ENCODE results near the gene GRB10. TPM values are rescaled to one million over a fixed set of nuclear protein-coding genes. Genes with fewer than 3 reads are reported as not detected.

Gene GRB10
- total RNA-seq, 4 donors from 2014 or later = 3.5 to 35.1 (median 9.2) TPM

DNA sequence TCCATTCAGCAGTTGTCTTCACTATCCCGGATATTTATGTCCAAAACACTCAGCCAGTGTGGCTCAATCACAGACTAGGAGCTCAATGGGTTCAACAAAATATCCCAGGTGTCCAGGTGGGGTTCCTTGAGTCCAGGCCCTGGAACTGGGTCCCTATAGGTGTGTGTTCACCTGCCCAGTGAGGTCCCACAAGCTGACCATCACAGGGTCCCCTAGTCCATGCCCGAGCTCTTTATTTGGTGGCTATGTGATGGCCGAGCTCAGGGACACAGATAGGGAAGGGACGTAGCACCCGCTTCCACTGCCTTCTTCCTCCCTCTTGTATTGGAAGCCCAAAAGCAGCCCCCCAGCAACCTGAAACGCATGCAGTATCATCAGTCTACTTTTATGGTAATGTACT is 138.6 kb downstream of the GRB10 start:
- H3K27ac ChIP-seq = no peak overlapping the region
- TF ChIP-seq, protein P1, sequence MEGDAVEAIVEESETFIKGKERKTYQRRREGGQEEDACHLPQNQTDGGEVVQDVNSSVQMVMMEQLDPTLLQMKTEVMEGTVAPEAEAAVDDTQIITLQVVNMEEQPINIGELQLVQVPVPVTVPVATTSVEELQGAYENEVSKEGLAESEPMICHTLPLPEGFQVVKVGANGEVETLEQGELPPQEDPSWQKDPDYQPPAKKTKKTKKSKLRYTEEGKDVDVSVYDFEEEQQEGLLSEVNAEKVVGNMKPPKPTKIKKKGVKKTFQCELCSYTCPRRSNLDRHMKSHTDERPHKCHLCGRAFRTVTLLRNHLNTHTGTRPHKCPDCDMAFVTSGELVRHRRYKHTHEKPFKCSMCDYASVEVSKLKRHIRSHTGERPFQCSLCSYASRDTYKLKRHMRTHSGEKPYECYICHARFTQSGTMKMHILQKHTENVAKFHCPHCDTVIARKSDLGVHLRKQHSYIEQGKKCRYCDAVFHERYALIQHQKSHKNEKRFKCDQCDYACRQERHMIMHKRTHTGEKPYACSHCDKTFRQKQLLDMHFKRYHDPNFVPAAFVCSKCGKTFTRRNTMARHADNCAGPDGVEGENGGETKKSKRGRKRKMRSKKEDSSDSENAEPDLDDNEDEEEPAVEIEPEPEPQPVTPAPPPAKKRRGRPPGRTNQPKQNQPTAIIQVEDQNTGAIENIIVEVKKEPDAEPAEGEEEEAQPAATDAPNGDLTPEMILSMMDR (IDR thresholded peaks at IDR 0.05) = no peak
- TF ChIP-seq POLR2A (IDR thresholded peaks at IDR 0.05) = no peak
- no peaks in the 10 kb centered on the region for H3K9me3 ChIP-seq
- intact Hi-C loops (cut with DNase I) = no loop called here
- H3K27me3 ChIP-seq = no peaks in the 10 kb centered on the region
- no peaks in the 10 kb centered on the region for H3K36me3 ChIP-seq
- WGBS, 2 donors = 77 to 91% methylated on average over 3 to 5 of the region's 6 CpGs
- peaks cover 0 to 4% (median 0%) of the 10 kb centered on the region in 3 donors for H3K4me1 ChIP-seq
- H3K4me3 ChIP-seq = no peak overlapping the region
- DNase-seq = no peak

DNA sequence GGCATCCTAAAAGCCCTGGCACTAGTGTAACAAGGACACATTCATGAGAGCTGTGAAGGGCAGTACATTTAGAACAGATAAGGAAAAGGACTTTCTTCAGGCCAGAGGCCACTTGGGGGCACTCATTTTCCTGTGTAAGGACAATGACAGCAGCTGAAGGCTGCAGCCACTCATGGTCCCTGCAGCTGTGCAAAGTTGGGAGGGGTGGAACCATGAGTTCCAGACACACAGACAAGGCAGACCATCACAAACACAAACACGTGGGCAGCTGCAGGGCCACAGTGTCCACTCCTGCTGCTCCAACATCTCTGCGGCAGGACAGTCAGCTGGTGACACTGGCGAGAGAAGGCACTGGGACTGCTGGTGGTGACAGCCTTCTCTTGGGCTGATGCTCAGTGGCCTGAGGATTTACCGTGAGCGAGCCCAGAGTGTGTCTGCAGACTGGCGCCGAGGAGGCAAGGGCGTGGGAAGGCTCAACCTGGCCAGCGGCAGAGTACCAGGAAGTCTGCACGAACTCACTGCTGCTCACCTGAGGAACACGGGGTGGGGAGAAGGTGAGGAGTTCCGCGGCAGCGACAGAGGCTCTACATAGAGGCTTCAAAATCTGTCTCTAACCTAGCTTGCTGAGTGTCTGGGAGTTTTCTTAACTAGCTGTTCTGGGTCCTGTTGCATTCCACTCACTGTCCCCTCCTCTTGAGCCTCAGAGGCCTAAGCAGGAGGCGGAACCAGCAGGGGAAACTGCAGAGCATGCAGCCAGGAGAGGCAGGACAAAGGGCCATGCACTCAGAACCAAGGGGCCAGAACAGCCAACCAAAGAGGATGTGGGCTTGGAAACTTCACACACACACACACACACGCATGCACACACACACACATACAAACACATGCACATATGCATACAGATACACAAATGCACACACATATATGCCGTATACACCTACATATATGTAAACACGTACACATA is 141.0 kb downstream of the GRB10 start:
- H3K4me3 ChIP-seq = no peak overlapping the region
- H3K4me1 ChIP-seq = peaks cover 0 to 4% (median 0%) of the 10 kb centered on the region in 3 donors
- intact Hi-C loops (cut with DNase I) = no loop called here
- no peak for DNase-seq
- H3K27me3 ChIP-seq = no peaks in the 10 kb centered on the region
- WGBS, 2 donors = 87% methylated on average over 9 to 14 of the region's 18 CpGs
- TF ChIP-seq POLR2A (IDR thresholded peaks at IDR 0.05) = no peak
- TF ChIP-seq, protein P1 (IDR thresholded peaks at IDR 0.05) = no peak
- no peaks in the 10 kb centered on the region for H3K36me3 ChIP-seq
- no peaks in the 10 kb centered on the region for H3K9me3 ChIP-seq
- H3K27ac ChIP-seq = no peak overlapping the region

DNA sequence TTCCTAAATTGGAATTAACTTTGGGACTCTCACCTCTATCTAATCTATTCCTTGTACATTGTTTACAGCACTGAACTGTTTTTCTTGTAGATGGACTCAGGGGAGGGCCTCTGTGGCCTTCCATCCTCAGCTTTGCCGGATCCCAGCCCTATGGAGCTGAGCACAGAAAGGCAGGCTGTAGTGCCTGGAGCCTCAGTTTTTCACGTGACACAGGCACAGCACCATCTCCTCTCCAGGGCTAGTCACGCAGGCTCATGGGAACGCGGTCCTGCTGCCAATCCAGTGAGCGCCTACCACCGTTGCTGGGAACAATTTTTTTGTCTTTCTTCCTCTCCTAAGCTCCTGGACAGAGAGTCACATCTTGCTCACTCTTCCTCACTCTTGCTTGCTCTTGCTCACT is 141.9 kb downstream of the GRB10 start:
- Histone ChIP-seq H3K4me3 (no peak overlapping the region), H3K36me3 (no peaks in the 10 kb centered on the region), H3K9me3 (no peaks in the 10 kb centered on the region), H3K27me3 (no peaks in the 10 kb centered on the region), H3K27ac (no peak overlapping the region), H3K4me1 (peaks cover 0 to 4% (median 0%) of the 10 kb centered on the region in 3 donors)
- no peak for DNase-seq
- intact Hi-C loops (cut with DNase I) = no loop called here
- no peak for TF ChIP-seq POLR2A (IDR thresholded peaks at IDR 0.05)
- TF ChIP-seq, protein P1 (IDR thresholded peaks at IDR 0.05) = no peak
- WGBS, 2 donors = 90 to 91% methylated on average over 6 to 7 of the region's 7 CpGs

DNA sequence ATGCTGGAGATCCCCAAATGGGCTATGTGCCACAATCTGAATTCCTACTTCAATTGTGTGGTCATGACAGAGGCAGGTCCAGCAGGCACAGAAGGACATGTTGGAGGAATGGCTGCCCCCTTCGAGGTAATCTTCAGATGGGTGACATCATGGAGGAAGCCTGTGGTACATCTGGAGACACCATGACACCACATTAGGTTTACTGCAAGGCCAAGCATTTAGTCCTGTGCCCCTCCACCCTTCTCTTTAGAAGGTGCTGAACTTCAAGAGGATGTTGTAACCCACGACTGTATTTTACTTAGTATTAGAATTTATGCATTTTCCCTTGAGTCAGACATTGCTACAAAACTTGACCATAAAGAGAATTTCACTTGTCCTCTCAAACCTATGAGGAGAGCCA is 142.4 kb downstream of the GRB10 start:
- H3K36me3 ChIP-seq = no peaks in the 10 kb centered on the region
- H3K27ac ChIP-seq = no peak overlapping the region
- intact Hi-C loops (cut with DNase I) = no loop called here
- TF ChIP-seq, protein P1 (IDR thresholded peaks at IDR 0.05) = no peak
- TF ChIP-seq POLR2A (IDR thresholded peaks at IDR 0.05) = no peak
- H3K27me3 ChIP-seq = no peaks in the 10 kb centered on the region
- H3K9me3 ChIP-seq = no peaks in the 10 kb centered on the region
- H3K4me1 ChIP-seq = peaks cover 0 to 4% (median 0%) of the 10 kb centered on the region in 3 donors
- no peak for DNase-seq
- 65 to 86% methylated on average over 1 of the region's 2 CpGs for WGBS, 2 donors
- H3K4me3 ChIP-seq = no peak overlapping the region
